Lung microvascular endothelial cell (primary cell): Measurements from ENCODE around the gene RGMA. TPM values are rescaled to one million over a fixed set of nuclear protein-coding genes. Genes with fewer than 3 reads are reported as not detected.

ENCODE experiments used
- DNase-seq, 2 donors: peaks; one replicate each; pipeline versions ENCODE4 v3.0.0 to v3.0.0-alpha.2; 2010; ENCODE audit warnings: low read depth in 2 of 2
- total RNA-seq: library from RNA; depleted of rRNA; stranded (reverse); fragments of >200 nt; gene quantifications from 2 replicates; pipeline ENCODE4 v1.2.1, GENCODE V29; 2014

Gene RGMA
- 0.20 and 0.22 TPM in 2 replicates for total RNA-seq

- no peak for DNase-seq
Measured at GRCh38 chr15:93088981-93089726, at the start of gene RGMA. Gene RGMA, minus strand, starts transcription at chr15:93089211. Its CDS starts 279 bp downstream, at chr15:93088932.

DNA sequence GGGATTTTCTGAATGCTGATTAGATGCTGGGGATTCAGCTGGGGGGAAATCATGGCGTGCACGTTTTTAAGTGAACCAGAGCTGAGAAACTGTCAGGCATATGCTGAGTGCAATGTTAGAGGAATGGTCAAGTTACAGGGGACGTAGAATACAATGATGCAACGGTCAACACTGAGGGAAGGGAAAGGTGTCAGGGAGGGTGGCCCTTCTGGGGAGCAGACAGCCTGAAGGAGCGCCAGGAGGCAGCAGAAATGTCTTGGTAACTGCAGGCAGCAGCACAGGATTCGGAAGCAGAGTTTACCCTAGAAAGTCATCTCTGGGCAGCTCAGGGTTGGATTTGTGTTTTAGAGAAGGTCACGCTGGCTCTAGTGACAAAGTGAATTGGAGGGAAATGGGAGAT lies 47.6 kb upstream of the RGMA start:
- no peak for DNase-seq

DNA sequence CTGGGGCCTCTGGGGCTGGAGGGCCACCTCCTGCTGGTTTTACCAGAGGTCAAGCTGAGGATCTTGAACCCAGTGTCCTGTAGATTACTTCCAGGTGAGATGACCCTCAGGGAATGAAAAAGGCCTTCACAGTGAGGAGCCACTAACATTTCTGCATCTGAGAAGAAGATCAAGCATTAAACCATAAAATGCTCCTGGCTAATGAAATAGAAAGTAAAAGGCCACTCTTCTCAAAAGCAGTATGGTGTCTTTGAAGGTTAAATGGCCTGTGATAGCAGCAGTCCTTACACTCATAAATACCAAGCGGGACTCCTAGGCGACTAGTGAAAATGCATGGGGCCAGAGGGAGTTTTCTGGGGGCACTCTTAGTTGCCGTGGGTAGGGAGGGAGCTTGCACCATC lies 47.0 kb upstream of the RGMA start:
- no peak for DNase-seq

DNA sequence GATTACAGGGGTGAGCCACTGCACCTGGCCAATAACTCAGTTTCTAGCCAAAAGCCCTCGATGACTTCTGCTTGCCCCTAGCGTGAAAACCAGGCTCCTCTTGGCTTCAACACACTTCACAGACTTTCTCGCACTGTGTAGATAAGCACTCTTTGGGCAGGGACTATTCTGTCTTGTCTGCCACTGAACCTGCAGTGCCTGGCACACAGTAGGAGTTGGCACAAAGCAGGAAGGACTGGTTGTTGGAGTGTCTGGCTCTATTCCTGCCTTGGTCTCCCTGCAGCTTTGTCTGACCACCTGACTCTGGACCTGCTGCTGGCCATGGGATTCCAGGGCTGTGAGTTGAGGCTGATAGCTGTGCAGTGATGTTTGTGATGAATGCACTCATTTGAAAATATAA lies 46.4 kb upstream of the RGMA start:
- no peak for DNase-seq

GRCh38 chr15:93131485-93132095 lies 42.6 kb upstream of the RGMA start:
- DNase-seq, result no peak

DNA sequence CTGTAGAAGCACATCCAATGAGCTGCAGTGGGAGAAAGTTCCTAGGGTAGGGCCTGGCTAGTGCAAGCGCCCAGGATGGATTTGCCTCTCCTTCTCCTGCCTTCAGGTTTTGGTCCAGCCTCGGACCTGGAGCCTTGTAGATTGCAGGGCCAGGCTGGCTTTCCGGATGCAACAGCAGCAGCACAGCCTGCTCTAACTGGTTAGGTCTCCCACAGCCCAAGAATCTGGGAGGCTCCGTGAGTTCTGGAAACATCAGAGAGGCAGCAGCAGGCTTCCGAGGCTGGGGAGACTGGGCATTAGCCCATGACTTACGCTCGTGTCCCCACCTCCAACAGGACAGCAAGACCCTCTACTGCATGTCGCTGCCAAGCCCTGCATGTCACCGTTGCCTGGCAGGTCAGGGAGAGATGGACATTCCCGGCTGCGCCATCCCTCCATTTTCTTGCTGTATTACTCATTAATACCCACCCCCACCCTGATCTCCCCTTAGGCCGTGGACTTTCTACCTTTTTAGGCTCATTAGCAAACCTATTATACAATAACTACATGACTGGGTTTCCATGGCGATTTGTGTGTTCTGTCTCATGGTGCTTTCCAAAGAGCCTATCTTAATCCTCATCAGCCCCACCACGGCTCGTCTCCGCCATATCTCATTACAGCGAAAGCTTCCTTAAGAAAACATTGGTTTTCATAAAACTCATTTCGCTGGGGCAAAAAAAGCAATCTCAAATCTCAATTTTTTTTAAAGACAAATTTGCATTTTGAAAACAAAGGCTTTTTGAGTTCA lies 40.9 kb upstream of the RGMA start:
- no peak for DNase-seq

DNA sequence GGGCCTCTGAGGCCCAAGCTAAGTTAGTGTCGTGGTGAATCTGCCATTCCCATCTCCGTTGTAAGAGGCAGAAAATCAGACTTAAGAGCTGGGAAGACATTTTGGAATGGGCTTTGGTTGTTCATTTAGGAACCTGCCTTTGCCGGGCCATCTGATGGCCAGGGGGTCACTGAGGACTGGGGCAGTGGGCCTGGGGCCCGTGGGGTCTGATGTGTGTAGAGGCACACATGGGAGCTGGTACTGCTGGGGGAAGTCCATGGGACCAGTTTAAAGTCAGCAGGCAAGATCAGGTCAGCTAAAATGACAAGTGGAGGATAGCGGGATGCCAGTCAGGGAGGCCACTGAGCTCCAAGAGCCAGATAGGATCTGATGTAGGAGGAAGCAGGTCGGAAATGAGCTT lies 38.3 kb upstream of the RGMA start:
- no peak for DNase-seq

- DNase-seq, result no peak
Measured at GRCh38 chr15:93126599-93126998, 37.6 kb upstream of the RGMA start.

DNA sequence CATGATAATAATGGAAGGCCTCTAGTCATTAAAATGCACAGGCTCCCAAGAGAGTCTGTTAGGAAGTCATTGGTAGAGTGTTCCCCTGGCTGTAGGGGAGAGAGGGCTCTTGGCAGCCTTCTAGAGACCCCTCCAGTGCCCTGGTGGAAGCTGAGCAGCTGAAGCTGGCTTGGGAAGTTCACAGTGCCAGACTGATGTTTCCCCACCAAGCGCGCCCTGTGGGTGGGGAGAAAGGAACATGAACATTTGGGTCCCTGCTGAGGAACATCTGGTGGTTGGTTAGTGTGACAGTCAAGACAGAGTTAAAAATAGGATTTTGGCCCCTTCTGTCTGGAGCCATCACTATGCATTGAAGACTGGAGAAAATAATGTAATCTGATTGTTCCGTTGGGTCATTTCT lies 37.1 kb upstream of the RGMA start:
- no peak for DNase-seq

DNA sequence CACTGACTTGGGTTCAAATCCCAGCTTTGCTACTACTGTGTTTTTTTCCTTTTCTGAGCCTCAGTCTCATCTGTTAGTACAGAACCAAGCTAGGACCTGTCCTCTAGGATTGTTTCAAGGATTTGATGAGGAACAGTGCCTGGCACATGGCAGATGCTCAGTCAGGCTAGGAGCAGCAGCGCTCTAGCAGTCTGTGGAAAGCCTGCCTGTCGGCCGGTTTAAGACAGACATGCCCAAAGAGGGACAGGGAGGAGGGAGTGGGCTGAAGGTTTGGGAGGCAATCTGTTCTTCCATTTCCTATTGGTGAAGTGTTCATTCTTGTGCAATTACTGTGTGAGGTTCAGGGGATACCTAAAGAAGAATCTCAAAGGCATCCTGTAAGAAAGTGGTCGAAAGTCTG lies 35.1 kb upstream of the RGMA start:
- no peak for DNase-seq

DNA sequence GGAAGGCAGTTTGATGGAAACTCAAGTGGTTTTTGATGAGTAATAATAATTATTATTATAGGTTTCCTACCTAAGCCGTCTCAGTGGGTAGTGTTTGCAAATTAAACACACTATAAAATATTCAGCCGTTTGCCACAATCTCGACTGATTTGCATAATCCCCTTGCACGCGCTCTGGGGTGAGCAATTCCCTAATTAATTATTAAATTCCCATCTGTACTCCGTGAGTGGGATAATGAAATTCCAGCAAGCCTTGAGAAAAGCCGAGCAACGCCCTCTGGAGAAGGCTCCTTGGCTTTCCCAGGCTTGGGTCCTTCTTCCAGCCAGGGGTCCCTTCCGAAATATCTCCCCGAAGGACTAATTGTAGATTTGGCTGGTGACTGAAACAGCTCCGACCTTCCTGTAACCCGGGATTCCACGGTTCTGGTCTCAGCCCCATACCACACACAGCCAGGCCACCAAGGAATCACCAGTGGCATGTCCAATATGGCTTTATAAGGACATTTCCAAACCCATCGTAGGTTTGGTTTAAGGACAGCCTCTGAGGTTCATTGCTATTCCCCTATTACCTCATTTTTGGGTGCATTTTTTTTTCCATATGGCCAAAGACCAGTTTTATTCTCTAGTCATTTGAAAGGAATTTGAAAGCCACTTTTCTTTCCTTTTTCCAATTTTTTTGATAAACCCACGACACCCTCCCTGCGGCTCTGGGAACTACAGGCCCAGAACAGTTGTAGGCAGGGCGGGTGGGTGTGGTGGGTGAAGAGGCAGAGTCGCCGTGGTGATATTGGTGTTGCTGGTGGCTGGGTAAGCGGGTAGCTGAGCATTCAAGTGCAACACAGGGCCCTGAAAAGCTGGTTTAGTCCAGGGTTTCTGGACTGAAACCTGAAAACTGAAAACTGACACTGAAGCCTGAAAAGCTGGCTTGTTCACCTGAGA lies 33.2 kb upstream of the RGMA start:
- no peak for DNase-seq

DNA sequence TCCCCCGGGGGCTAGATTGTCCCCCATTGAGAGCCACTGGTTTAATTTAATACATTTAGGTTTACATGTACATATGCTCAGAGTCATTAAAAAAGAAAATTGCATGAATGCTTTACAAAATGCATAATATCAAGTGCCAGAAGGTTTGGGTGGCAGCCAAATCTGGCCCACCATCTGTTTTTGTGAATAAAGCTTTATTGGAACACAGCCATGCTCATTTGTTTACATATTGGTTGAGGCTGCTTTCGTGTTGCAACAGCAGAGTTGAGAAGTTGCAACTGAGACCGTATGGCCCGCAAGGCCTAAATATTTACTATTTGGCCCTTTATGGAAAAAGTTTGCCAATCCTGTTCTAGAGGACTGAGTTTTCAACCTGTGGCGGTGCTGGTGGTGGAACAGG lies 32.1 kb upstream of the RGMA start:
- DNase-seq, result no peak

DNA sequence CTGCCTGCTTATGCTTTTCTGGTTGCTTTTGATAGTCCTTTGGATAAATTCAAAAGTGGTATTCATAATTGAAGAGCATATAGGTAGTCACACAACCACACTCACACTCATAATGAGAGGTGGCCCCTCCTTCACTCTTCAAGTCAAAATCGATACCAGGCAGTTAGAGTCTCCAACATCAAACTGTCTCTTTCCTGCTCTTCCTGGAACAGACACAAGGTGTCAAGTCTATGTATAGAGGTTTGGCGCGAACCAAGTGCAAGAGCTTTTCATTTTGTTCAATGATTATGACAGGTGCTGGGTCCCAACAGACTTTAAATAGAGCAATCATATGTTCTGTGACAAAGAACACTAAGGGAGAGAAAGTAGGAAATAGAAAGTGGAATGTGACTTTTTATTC lies 29.9 kb upstream of the RGMA start:
- no peak for DNase-seq

DNA sequence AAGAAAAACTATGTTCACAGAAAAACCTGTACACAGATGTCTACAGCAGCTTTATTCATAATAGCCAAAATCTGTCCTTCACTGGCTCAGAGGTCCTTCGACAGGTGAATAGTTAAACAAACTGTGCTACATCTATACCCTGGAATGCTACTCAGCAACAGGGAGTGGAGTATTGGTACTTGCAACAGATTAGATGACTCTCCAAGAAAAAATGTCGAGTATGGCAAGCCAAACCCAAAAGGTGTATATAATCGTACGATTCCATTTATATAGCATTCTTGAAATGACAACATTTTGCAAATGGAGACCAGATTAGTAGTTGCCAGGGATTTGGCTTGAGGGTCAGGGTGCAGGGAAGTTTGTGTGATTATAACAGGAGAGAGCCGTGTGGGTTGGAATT lies 22.4 kb upstream of the RGMA start:
- no peak for DNase-seq

GRCh38 chr15:93110502-93111040 lies 21.6 kb upstream of the RGMA start:
- DNase-seq, result no peak

GRCh38 chr15:93109336-93110102 lies 20.5 kb upstream of the RGMA start:
- no peak for DNase-seq

DNA sequence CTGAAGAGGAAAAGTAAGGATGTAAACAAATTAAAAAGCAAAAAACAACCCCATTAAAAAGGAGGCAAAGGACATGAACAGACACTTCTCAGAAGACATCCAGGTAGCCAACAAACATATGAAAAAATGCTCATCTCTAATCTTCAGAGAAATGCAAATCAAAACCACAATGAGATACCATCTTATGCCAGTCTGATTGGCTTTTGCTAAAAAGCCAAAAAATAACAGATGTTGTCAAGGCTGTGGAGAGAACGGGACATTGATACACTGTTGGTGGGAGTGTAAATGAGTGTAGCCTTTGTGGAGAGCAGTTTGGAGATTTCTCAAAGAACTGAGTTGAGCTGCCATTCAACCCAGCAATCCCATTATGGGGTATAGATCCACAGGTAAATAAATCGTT lies 18.6 kb upstream of the RGMA start:
- no peak for DNase-seq

DNA sequence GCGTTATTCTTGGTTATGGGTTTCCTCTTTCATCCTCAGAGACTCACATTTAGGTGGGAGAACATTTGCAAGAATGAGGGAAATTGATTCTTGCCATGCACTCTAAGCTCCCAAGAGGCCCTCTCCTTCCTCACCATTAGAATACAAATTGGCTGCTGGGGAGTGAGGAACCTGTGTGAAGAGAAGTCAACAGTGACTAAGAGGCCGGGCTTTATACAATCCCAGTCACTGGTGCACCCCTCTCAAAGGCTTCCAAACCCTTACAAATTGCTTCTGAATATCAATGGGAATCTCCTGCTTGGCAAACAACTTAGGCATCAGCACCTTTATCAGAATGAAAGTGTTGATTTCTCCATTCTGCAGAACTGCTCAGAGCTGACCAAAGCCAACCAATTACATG lies 16.5 kb upstream of the RGMA start:
- no peak for DNase-seq

DNA sequence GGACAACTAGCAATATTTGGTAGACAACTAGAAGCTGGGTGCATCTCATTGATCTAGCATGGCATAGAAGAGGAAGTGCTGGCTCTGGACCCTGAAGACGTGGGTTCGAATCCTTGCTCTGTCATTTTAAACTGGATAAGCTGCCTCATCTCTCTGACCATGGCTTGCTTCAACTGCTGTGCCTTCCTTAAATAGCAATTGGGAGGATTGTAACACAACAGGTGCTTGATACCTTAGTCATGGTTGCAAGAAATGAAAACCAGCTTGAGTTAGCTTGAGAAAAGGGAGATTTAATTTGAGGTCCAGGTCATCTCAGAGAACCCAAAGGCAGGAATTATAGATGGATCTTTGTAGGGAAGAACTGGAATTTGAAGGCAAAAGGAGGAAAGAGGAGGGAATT lies 14.8 kb upstream of the RGMA start:
- no peak for DNase-seq

DNA sequence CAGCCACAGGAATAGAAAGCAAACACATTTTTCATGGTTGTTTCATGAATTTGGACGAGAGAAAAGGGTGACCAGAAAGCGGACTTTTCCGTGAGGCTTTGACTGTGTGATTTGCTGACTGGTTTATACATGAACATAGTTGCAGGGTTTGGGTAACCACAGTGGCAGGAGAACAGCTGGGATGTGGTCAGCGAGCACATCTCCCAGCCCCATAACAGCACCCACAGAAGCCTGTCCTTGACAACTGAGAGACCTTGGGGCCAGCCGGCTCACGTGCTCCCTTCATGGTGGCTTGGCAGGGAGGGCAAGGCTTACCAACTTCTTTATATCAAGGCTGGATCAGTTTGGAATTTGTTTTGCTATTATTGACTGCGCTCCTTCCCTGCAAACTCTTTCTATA lies 13.2 kb upstream of the RGMA start:
- DNase-seq, result no peak

DNA sequence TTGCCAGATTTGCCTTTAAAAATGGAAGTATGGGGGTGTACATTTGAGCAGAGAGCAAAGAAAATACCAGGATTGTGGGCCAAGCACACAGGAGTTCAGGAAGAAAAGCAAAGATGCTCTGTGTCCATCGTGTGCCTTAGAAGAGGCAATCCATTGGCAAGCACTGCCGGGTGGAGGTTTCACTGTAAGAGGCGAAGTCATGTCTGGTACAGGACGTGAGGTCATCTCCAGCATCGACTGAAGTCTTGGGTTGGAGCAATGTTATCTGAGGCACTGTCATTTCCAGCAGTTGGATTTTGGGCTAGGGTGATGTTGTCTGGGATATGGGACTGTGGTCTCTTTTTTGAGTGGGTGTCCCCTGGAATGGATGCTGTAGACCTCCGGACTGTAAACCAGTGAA lies 4.8 kb upstream of the RGMA start:
- DNase-seq, result no peak
